ENCODE measurements around the gene CBARP. TPM values are rescaled to one million over a fixed set of nuclear protein-coding genes. Genes with fewer than 3 reads are reported as not detected.

The CBARP gene
- total RNA-seq, 4 donors from 2014 or later, result 8.1 to 16.7 (median 13.6) TPM

DNA sequence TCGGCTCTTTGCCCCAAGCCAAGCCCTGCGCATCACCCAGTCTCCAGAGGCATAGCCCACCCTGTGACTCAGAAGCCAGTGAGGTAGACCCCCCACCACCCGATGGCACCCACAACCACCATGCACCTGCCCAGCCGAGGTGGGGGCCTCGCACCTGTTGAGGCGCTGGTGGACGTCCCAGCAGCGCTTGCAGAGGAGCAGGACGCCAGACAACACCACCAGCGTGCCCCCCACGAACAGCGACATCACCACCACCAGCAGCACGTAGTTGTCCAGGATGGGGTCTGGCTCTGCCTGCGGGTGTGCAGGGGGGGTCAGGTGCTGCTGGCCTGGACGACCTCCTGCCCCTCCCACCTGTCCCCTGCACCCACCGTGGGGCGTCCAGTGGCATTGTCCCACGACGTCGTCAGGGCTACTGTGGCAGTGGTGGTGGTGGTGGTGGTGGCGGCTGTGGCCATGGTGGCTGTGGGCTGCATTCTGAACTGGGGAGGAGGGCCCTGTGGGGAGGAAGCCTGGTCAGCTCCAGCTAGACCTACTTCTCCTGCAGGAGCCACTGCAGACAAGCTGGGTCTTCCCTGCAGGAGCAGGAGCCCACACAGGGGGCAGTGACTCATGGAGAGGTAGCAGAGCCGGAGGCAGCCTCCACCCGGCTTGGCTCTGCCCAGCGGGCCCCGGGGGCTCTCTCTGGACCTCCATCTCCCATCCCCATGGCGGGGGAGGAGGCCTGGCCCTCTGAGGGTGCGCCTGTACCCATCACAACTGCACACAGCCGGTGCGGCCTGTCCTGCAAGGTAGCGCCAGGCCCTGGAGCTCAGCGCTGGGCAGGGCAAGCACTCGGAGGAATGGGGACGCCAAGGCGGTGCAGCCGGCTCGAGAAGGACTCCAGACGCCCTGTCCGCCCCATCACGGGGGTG is 1.9 kb downstream of the CBARP start:
- no peak overlapping the region for H3K4me3 ChIP-seq (ENCODE audit: low read depth, poor library complexity, severe bottlenecking)
- no peak for DNase-seq (ENCODE audit: low spot score in 2 of 2)
- 53 to 88% methylated on average over 14 to 26 of the region's 39 CpGs for WGBS, 2 donors
- TF ChIP-seq, protein P1, sequence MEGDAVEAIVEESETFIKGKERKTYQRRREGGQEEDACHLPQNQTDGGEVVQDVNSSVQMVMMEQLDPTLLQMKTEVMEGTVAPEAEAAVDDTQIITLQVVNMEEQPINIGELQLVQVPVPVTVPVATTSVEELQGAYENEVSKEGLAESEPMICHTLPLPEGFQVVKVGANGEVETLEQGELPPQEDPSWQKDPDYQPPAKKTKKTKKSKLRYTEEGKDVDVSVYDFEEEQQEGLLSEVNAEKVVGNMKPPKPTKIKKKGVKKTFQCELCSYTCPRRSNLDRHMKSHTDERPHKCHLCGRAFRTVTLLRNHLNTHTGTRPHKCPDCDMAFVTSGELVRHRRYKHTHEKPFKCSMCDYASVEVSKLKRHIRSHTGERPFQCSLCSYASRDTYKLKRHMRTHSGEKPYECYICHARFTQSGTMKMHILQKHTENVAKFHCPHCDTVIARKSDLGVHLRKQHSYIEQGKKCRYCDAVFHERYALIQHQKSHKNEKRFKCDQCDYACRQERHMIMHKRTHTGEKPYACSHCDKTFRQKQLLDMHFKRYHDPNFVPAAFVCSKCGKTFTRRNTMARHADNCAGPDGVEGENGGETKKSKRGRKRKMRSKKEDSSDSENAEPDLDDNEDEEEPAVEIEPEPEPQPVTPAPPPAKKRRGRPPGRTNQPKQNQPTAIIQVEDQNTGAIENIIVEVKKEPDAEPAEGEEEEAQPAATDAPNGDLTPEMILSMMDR (IDR thresholded peaks at IDR 0.05), result no peak
- TF ChIP-seq POLR2A (IDR thresholded peaks at IDR 0.05), result no peak
- intact Hi-C loops (cut with DNase I; ENCODE audit: low total_unique reads), result no loop called here

DNA sequence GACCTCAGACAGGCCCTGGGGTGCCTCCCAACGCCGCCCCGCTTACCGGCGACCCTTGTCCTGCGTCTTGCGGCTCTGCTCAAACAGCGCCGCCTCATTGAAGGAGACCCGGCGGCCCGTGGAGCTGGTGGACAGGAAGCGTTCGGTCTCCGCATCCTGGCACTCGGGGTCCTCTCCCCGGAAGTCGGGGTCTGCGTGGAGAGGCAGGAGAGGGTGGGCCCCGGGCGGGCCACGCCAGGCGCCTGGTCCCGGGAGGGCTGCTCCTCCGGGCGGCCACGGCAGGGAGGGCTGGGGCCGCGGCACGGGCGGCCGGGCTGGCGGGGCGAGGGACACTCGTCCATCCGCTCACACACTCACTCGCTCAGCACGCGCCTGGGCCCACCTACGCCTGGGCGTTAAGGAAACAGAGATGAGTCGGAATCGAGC is 2.8 kb downstream of the CBARP start:
- DNase-seq (ENCODE audit: low spot score in 2 of 2), result no peak
- WGBS, 2 donors, result 91 to 94% methylated on average over 35 to 43 of the region's 43 CpGs
- H3K4me3 ChIP-seq (ENCODE audit: low read depth, poor library complexity, severe bottlenecking), result no peak overlapping the region
- intact Hi-C loops (cut with DNase I; ENCODE audit: low total_unique reads), result no loop called here
- no peak for TF ChIP-seq POLR2A (IDR thresholded peaks at IDR 0.05)
- TF ChIP-seq, protein P1 (IDR thresholded peaks at IDR 0.05), result no peak

DNA sequence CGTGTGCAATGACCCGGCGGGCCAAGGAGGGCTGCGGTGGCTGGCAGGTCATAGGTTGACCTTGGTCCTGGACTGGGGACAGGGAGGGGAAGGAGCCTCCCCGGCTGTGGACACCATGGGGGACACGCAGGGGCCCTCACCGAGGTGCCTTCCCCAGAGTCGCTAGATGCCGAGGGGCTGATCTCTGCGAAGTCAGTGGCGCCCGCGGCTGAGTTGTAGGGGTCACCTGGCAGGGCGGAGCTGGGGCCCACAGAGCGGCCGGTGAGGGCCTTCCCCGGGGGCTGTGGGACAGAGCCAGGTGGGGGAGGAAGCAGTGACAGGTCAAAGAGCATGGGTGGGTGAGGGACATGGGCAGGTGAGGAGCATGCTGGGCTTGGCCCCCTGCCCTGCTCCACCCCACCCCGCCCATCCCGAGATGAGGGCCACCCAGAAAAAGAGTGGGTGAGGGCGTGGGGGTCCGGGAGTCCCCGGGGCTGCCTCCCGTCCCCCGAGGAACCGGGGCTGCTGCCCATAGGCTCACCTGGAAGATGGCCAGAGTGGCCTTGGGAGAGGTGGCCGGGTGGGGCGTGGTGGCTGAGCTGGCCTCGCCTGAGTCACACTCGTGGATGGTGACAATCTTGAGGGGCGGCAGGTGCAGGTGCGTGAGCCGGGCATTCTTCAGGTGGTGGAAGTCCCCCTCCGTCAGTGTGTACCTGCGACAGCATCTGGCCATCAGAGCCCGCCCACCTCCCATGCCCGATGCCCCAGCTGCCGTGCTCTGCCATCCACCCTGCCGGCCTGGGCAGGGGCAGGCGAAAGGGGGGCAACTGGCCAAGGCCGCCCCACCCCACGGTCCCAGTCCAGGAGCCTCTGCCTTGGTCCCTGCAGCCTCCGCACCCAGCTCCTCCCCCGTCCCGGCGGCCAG is 3.5 kb downstream of the CBARP start:
- no peak for DNase-seq (ENCODE audit: low spot score in 2 of 2)
- WGBS, 2 donors, result 85% methylated on average over 37 to 42 of the region's 45 CpGs
- H3K4me3 ChIP-seq (ENCODE audit: low read depth, poor library complexity, severe bottlenecking), result no peak overlapping the region
- intact Hi-C loops (cut with DNase I; ENCODE audit: low total_unique reads), result no loop called here
- TF ChIP-seq, protein P1 (IDR thresholded peaks at IDR 0.05), result no peak
- no peak for TF ChIP-seq POLR2A (IDR thresholded peaks at IDR 0.05)

DNA sequence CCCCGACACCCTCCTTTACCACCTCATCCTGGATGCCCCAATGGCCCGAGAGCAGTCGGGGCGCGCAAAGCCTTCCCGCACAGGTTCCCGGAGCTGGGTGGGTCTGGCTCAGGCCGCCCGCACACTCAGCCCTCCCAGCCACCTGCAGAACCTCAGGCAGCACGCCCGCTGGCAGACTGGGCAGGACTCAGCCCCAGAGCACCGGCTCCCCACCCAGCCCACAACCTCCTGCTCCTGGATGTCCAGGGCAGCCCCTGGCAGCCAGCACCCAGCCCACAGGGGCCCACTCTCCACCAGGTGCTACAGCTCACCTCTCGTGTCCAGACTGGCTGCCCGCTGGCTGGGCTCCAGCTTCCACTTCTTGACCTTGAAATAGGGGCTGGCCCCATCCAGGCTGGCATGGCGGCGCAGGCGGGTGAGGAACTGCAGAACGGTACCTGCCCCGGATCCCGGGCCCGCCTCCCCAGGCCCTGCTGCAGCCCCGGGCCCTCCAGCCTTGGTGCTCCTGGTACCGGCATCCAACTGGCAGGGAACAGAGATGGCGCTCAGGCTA is 4.6 kb downstream of the CBARP start:
- no peak overlapping the region for H3K4me3 ChIP-seq (ENCODE audit: low read depth, poor library complexity, severe bottlenecking)
- intact Hi-C loops (cut with DNase I; ENCODE audit: low total_unique reads), result no loop called here
- WGBS, 2 donors, result 54 to 66% methylated on average over 14 to 20 of the region's 24 CpGs
- TF ChIP-seq, protein P1 (IDR thresholded peaks at IDR 0.05), result no peak
- no peak for TF ChIP-seq POLR2A (IDR thresholded peaks at IDR 0.05)
- no peak for DNase-seq (ENCODE audit: low spot score in 2 of 2)

DNA sequence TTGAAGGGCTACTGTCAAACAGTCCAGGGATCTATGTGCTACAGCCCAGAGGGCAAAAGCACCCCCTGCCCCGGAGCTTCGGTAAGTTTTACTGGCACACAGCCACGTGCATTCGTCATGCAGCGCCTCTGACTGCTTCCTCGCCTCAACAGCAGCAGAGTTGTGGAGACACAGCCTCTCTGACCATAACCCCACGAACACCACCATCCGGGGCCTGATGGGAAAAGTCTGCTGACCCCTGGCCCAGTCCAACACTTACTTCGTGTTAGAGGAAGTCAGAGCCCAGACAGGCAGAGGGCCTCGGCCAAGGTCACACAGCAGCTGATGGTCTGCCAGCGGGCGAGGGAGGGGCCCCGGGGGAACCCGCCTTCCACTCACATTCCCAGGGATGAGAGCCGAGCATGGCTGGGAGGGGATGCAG is 5.1 kb downstream of the CBARP start:
- no peak for TF ChIP-seq POLR2A (IDR thresholded peaks at IDR 0.05)
- TF ChIP-seq, protein P1 (IDR thresholded peaks at IDR 0.05), result no peak
- intact Hi-C loops (cut with DNase I; ENCODE audit: low total_unique reads), result no loop called here
- WGBS, 2 donors, result 24 to 29% methylated on average over 10 to 14 of the region's 15 CpGs
- H3K4me3 ChIP-seq (ENCODE audit: low read depth, poor library complexity, severe bottlenecking), result no peak overlapping the region
- no peak for DNase-seq (ENCODE audit: low spot score in 2 of 2)
